Liver (tissue), 3 donors: Measurements from ENCODE around the gene CHID1.

Source experiments
- EGR1 ChIP-seq, 2 donors: IDR thresholded peaks; 2 replicates each; pipeline ENCODE4 v1.6.1; 2016 to 2018; ENCODE audit warnings: antibody characterized with exemption in 2 of 2, low read depth in 2 of 2
- FOXA1 ChIP-seq: IDR thresholded peaks from 2 replicates; pipeline ENCODE4 v1.6.1; 2016; ENCODE audit warnings: antibody characterized with exemption
- GABPA ChIP-seq, 2 donors: IDR thresholded peaks in 1 of 2; conservative IDR thresholded peaks in 1 of 2; 2 replicates each; pipeline ENCODE4 v1.6.1; 2016; ENCODE audit warnings: antibody characterized with exemption in 2 of 2, mild to moderate bottlenecking in 1 of 2, moderate library complexity in 1 of 2
- JUND ChIP-seq, 2 donors: IDR thresholded peaks; 2 replicates each; pipeline ENCODE4 v1.6.1; 2016; ENCODE audit warnings: antibody characterized with exemption in 2 of 2
- RAD21 ChIP-seq, 2 donors: IDR thresholded peaks; 2 replicates each; pipeline ENCODE4 v1.6.1; 2016; ENCODE audit warnings: antibody characterized with exemption in 2 of 2, mild to moderate bottlenecking in 2 of 2
- RXRA ChIP-seq, 2 donors: IDR thresholded peaks; 2 replicates each; pipeline ENCODE4 v1.6.1; 2017 to 2018; ENCODE audit warnings: antibody characterized with exemption in 2 of 2, mild to moderate bottlenecking in 1 of 2
- SP1 ChIP-seq: IDR thresholded peaks from 2 replicates; pipeline ENCODE4 v1.6.1; 2018; ENCODE audit warnings: antibody characterized with exemption, mild to moderate bottlenecking
- TAF1 ChIP-seq: conservative IDR thresholded peaks from 2 replicates; pipeline ENCODE4 v1.6.1; 2016; ENCODE audit warnings: antibody characterized with exemption, mild to moderate bottlenecking
- YY1 ChIP-seq: IDR thresholded peaks from 2 replicates; pipeline ENCODE4 v1.6.1; 2016; ENCODE audit warnings: antibody characterized with exemption, mild to moderate bottlenecking
- TF ChIP-seq, protein P1 (sequence below): fragments of 150-350 bp; IDR thresholded peaks from 2 replicates; pipeline ENCODE4 v1.5.1; 2017; ENCODE audit warnings: improper control_type of control experiment, low read depth, low read length; ENCODE audit not compliant: missing input control
- TF ChIP-seq, protein P2 (sequence below): IDR thresholded peaks from 2 replicates; pipeline ENCODE4 v1.6.1; 2016; ENCODE audit warnings: antibody characterized with exemption, mild to moderate bottlenecking
- TF ChIP-seq, protein P3 (sequence below): IDR thresholded peaks from 2 replicates; pipeline ENCODE4 v1.6.1; 2016; ENCODE audit warnings: antibody characterized with exemption
- TF ChIP-seq, protein P4 (sequence below): IDR thresholded peaks from 2 replicates; pipeline ENCODE4 v1.6.1; 2016; ENCODE audit warnings: antibody characterized with exemption
- TF ChIP-seq, protein P5 (sequence below): IDR thresholded peaks from 2 replicates; pipeline ENCODE4 v1.6.1; 2016; ENCODE audit warnings: antibody characterized with exemption
- donor health status: healthy.
- donor health status: healthy.

DNA sequence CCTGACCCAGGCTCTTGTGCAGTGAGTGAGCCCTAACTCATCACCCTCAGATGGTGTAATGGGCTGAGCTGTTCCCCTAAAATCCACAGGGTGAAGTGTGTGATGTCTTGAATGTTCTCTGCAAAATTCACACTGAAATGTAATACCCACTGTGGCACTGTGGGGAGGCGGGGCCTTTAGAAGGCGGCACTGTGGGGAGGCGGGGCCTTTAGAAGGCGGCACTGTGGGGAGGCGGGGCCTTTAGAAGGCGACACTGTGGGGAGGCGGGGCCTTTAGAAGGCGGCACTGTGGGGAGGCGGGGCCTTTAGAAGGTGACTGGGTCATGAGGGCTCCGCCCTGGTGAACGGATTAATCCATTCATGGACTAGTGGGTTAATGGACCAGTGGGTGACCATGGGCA is 33.0 kb downstream of the CHID1 start:
- TF ChIP-seq, protein P1, sequence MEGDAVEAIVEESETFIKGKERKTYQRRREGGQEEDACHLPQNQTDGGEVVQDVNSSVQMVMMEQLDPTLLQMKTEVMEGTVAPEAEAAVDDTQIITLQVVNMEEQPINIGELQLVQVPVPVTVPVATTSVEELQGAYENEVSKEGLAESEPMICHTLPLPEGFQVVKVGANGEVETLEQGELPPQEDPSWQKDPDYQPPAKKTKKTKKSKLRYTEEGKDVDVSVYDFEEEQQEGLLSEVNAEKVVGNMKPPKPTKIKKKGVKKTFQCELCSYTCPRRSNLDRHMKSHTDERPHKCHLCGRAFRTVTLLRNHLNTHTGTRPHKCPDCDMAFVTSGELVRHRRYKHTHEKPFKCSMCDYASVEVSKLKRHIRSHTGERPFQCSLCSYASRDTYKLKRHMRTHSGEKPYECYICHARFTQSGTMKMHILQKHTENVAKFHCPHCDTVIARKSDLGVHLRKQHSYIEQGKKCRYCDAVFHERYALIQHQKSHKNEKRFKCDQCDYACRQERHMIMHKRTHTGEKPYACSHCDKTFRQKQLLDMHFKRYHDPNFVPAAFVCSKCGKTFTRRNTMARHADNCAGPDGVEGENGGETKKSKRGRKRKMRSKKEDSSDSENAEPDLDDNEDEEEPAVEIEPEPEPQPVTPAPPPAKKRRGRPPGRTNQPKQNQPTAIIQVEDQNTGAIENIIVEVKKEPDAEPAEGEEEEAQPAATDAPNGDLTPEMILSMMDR: no peak
- TF ChIP-seq RAD21 (IDR thresholded peaks at IDR 0.05) (no peak), JUND (IDR thresholded peaks at IDR 0.05) (no peak), GABPA (IDR thresholded peaks at IDR 0.05 in 1 of 2, conservative IDR thresholded peaks at IDR 0.05 in 1 of 2) (no peak), SP1 (no peak), FOXA1 (no peak), TAF1 (no peak), YY1 (no peak), EGR1 (IDR thresholded peaks at IDR 0.05; ENCODE audit: low read depth in 2 of 2) (no peak), RXRA (IDR thresholded peaks at IDR 0.05) (no peak)
- TF ChIP-seq, protein P2, sequence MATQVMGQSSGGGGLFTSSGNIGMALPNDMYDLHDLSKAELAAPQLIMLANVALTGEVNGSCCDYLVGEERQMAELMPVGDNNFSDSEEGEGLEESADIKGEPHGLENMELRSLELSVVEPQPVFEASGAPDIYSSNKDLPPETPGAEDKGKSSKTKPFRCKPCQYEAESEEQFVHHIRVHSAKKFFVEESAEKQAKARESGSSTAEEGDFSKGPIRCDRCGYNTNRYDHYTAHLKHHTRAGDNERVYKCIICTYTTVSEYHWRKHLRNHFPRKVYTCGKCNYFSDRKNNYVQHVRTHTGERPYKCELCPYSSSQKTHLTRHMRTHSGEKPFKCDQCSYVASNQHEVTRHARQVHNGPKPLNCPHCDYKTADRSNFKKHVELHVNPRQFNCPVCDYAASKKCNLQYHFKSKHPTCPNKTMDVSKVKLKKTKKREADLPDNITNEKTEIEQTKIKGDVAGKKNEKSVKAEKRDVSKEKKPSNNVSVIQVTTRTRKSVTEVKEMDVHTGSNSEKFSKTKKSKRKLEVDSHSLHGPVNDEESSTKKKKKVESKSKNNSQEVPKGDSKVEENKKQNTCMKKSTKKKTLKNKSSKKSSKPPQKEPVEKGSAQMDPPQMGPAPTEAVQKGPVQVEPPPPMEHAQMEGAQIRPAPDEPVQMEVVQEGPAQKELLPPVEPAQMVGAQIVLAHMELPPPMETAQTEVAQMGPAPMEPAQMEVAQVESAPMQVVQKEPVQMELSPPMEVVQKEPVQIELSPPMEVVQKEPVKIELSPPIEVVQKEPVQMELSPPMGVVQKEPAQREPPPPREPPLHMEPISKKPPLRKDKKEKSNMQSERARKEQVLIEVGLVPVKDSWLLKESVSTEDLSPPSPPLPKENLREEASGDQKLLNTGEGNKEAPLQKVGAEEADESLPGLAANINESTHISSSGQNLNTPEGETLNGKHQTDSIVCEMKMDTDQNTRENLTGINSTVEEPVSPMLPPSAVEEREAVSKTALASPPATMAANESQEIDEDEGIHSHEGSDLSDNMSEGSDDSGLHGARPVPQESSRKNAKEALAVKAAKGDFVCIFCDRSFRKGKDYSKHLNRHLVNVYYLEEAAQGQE: no peak
- TF ChIP-seq, protein P3, sequence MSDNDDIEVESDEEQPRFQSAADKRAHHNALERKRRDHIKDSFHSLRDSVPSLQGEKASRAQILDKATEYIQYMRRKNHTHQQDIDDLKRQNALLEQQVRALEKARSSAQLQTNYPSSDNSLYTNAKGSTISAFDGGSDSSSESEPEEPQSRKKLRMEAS: no peak
- TF ChIP-seq, protein P4, sequence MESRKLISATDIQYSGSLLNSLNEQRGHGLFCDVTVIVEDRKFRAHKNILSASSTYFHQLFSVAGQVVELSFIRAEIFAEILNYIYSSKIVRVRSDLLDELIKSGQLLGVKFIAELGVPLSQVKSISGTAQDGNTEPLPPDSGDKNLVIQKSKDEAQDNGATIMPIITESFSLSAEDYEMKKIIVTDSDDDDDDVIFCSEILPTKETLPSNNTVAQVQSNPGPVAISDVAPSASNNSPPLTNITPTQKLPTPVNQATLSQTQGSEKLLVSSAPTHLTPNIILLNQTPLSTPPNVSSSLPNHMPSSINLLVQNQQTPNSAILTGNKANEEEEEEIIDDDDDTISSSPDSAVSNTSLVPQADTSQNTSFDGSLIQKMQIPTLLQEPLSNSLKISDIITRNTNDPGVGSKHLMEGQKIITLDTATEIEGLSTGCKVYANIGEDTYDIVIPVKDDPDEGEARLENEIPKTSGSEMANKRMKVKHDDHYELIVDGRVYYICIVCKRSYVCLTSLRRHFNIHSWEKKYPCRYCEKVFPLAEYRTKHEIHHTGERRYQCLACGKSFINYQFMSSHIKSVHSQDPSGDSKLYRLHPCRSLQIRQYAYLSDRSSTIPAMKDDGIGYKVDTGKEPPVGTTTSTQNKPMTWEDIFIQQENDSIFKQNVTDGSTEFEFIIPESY: no peak
- TF ChIP-seq, protein P5, sequence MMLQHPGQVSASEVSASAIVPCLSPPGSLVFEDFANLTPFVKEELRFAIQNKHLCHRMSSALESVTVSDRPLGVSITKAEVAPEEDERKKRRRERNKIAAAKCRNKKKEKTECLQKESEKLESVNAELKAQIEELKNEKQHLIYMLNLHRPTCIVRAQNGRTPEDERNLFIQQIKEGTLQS: no peak
